Measurements from ENCODE around the gene GTPBP2.

Gene GTPBP2

GRCh38 chr6:43627008-43627825 lies 1.8 kb downstream of the GTPBP2 start:
- peak; percentile 96 for DNase-seq (ENCODE audit: low read depth)
- peak overlapping the region; percentile 82 for H3K4me3 ChIP-seq (ENCODE audit: low read depth, low read length)

GRCh38 chr6:43625393-43625992 lies 3.6 kb downstream of the GTPBP2 start:
- H3K4me3 ChIP-seq (ENCODE audit: low read depth, low read length): no peak overlapping the region
- DNase-seq (ENCODE audit: low read depth): no peak

GRCh38 chr6:43624786-43625288 lies 4.2 kb downstream of the GTPBP2 start:
- DNase-seq (ENCODE audit: low read depth): no peak
- no peak overlapping the region for H3K4me3 ChIP-seq (ENCODE audit: low read depth, low read length)

- no peak for DNase-seq (ENCODE audit: low read depth)
- no peak overlapping the region for H3K4me3 ChIP-seq (ENCODE audit: low read depth, low read length)
Measured at GRCh38 chr6:43623880-43624785, 4.9 kb downstream of the GTPBP2 start.

- H3K4me3 ChIP-seq (ENCODE audit: low read depth, low read length): no peak overlapping the region
- DNase-seq (ENCODE audit: low read depth): no peak
Measured at GRCh38 chr6:43622541-43622940, 6.5 kb downstream of the GTPBP2 start.

GRCh38 chr6:43621836-43622180 lies 7.3 kb downstream of the GTPBP2 start:
- H3K4me3 ChIP-seq (ENCODE audit: low read depth, low read length): no peak overlapping the region

GRCh38 chr6:43621078-43621835 lies 7.8 kb downstream of the GTPBP2 start:
- H3K4me3 ChIP-seq (ENCODE audit: low read depth, low read length): no peak overlapping the region
- DNase-seq (ENCODE audit: low read depth): no peak

More at GRCh38 chr6:43621836-43622180, 7.3 kb downstream of the GTPBP2 start:
- no peak for DNase-seq (ENCODE audit: low read depth)

GRCh38 chr6:43616725-43617472 lies 12.2 kb downstream of the GTPBP2 start:
- no peak overlapping the region for H3K4me3 ChIP-seq (ENCODE audit: low read depth, low read length)
- DNase-seq (ENCODE audit: low read depth): no peak

GRCh38 chr6:43614396-43614730 lies 14.7 kb downstream of the GTPBP2 start:
- no peak for DNase-seq (ENCODE audit: low read depth)

GRCh38 chr6:43613721-43614395 lies 15.2 kb downstream of the GTPBP2 start:
- DNase-seq (ENCODE audit: low read depth): no peak
- H3K4me3 ChIP-seq (ENCODE audit: low read depth, low read length): no peak overlapping the region

More at GRCh38 chr6:43614396-43614730, 14.7 kb downstream of the GTPBP2 start:
- no peak overlapping the region for H3K4me3 ChIP-seq (ENCODE audit: low read depth, low read length)

- no peak overlapping the region for H3K4me3 ChIP-seq (ENCODE audit: low read depth, low read length)
- no peak for DNase-seq (ENCODE audit: low read depth)
Measured at GRCh38 chr6:43610431-43610830, 18.6 kb downstream of the GTPBP2 start.

- DNase-seq (ENCODE audit: low read depth): no peak
- no peak overlapping the region for H3K4me3 ChIP-seq (ENCODE audit: low read depth, low read length)
Measured at GRCh38 chr6:43609402-43609801, 19.7 kb downstream of the GTPBP2 start.

- no peak for DNase-seq (ENCODE audit: low read depth)
- H3K4me3 ChIP-seq (ENCODE audit: low read depth, low read length): no peak overlapping the region
Measured at GRCh38 chr6:43608807-43609206, 20.3 kb downstream of the GTPBP2 start.

GRCh38 chr6:43608310-43608763 lies 20.7 kb downstream of the GTPBP2 start:
- H3K4me3 ChIP-seq (ENCODE audit: low read depth, low read length): no peak overlapping the region
- DNase-seq (ENCODE audit: low read depth): peak; percentile 49

- DNase-seq (ENCODE audit: low read depth): no peak
Measured at GRCh38 chr6:43606019-43606418, 23.0 kb downstream of the GTPBP2 start.

GRCh38 chr6:43604174-43604573 lies 24.9 kb downstream of the GTPBP2 start:
- peak; percentile 76 for DNase-seq (ENCODE audit: low read depth)
- no peak overlapping the region for H3K4me3 ChIP-seq (ENCODE audit: low read depth, low read length)

More at GRCh38 chr6:43606019-43606418, 23.0 kb downstream of the GTPBP2 start:
- no peak overlapping the region for H3K4me3 ChIP-seq (ENCODE audit: low read depth, low read length)

GRCh38 chr6:43600595-43600994 lies 28.5 kb downstream of the GTPBP2 start:
- DNase-seq (ENCODE audit: low read depth): no peak
- H3K4me3 ChIP-seq (ENCODE audit: low read depth, low read length): no peak overlapping the region

GRCh38 chr6:43593938-43594337 lies 35.1 kb downstream of the GTPBP2 start:
- H3K4me3 ChIP-seq (ENCODE audit: low read depth, low read length): no peak overlapping the region
- no peak for DNase-seq (ENCODE audit: low read depth)

All from skeletal muscle cell (primary cell).